Measurements from ENCODE around the gene RPP38. TPM values are rescaled to one million over a fixed set of nuclear protein-coding genes. Genes with fewer than 3 reads are reported as not detected.

RPP38 gene
- total and polyA plus RNA-seq, 10 of the 15 experiments (the other 5 are each of a cell fraction or from before 2014, with no cell fraction given), result 13.0 to 40.9 (median 27.2) TPM

GRCh38 chr10:15137636-15138035 lies 40.5 kb downstream of the RPP38 start:
- ATAC-seq, result no peak
- H3K4me2 ChIP-seq (ENCODE audit: control insufficient read depth, insufficient read depth), result no peak overlapping the region
- H2AFZ ChIP-seq (ENCODE audit: control insufficient read depth, low read depth, low read length), result no peak overlapping the region
- POLR2A ChIA-PET, result interaction anchor here (0.7 to 0.9 kb wide), 3 partner anchors 10 to 66 kb away, joined by 4 to 6 read pairs (median 5); no protein-coding TSS in a partner anchor
- peaks cover 16% of the 10 kb centered on the region for H3K4me1 ChIP-seq (ENCODE audit: control insufficient read depth, insufficient read depth, low read length)
- BruUV-seq (replicated peaks), result no TSS peak
- WGBS (ENCODE audit: insufficient coverage, insufficient replicate concordance, low lambda C conversion rate, missing lambda C conversion rate), result 100% methylated on average over 1 of the region's 1 CpG
- SMC1A ChIA-PET (ENCODE audit: uncharacterized antibody, unreplicated experiment), result interaction anchor here (0.7 to 10.2 kb wide), 3 partner anchors 13 to 23 kb away, joined by 3 to 127 read pairs (median 4); no protein-coding TSS in a partner anchor
- H3K36me3 ChIP-seq (ENCODE audit: control insufficient read depth in 2 of 2, insufficient read depth in 2 of 2, low read length in 1 of 2), result peaks cover 2 to 3% of the 10 kb centered on the region in 2 experiments; a peak in 3 of 4 replicates
- RAD21 ChIA-PET (ENCODE audit: unreplicated experiment), result interaction anchor here (1.0 kb wide), 1 partner anchor 15 kb away, joined by 3 read pairs; no protein-coding TSS in a partner anchor
- TF ChIP-seq SMARCA5 (IDR thresholded peaks at IDR 0.05), result no peak
- no peak for TF ChIP-seq FOS (IDR thresholded peaks at IDR 0.05; ENCODE audit: borderline replicate concordance, extremely low read depth, insufficient read length)
- TF ChIP-seq CBX5 (IDR thresholded peaks at IDR 0.05; ENCODE audit: low read depth), result no peak
- no peak for TF ChIP-seq ESRRA (IDR thresholded peaks at IDR 0.05; ENCODE audit: low read length)
- FAIRE-seq, result no peak
- H3K27ac ChIP-seq (ENCODE audit: control insufficient read depth, insufficient read depth), result no peak overlapping the region
- H3K27me3 ChIP-seq (replicated peaks in 1 of 2; ENCODE audit: control insufficient read depth in 2 of 2, insufficient read depth in 2 of 2, low read length in 1 of 2), result no peaks in the 10 kb centered on the region
- in situ Hi-C loops (cut with MboI) (no loop called here), intact Hi-C loops (cut with micrococcal nuclease; ENCODE audit: unreplicated experiment) (no loop called here)
- no peaks in the 10 kb centered on the region for H3K79me2 ChIP-seq (ENCODE audit: control insufficient read depth, insufficient read depth, low read length)
- CTCF ChIA-PET, result no interaction called here
- no peaks in the 10 kb centered on the region for H3K9me3 ChIP-seq (replicated peaks; ENCODE audit: control insufficient read depth, insufficient read depth, low read length)
- H3K9ac ChIP-seq (ENCODE audit: control insufficient read depth, insufficient read depth, low read length), result no peak overlapping the region
- no peak for DNase-seq (ENCODE audit: low read depth, low spot score)
- no peaks in the 10 kb centered on the region for H4K20me1 ChIP-seq (ENCODE audit: control insufficient read depth, insufficient read depth)
- H3K4me3 ChIP-seq, result no peak overlapping the region

- Histone ChIP-seq H3K36me3 (ENCODE audit: control insufficient read depth in 2 of 2, insufficient read depth in 2 of 2, low read length in 1 of 2) (0 out of 4 replicates have a peak, but pooled peaks cover 0 to 1% of the 10 kb centered on the region in 2 experiments), H3K9ac (ENCODE audit: control insufficient read depth, insufficient read depth, low read length) (no peak overlapping the region), H3K9me3 (replicated peaks; ENCODE audit: control insufficient read depth, insufficient read depth, low read length) (no peaks in the 10 kb centered on the region), H3K27ac (ENCODE audit: control insufficient read depth, insufficient read depth) (peak overlapping the region; percentile 7; the same call in 1 of the 2 replicates), H3K27me3 (replicated peaks in 1 of 2; ENCODE audit: control insufficient read depth in 2 of 2, insufficient read depth in 2 of 2, low read length in 1 of 2) (no peaks in the 10 kb centered on the region), H3K4me2 (ENCODE audit: control insufficient read depth, insufficient read depth) (peak overlapping the region; percentile 69), H3K4me3 (peak overlapping the region; percentile 19; the same call in 1 of the 2 replicates), H3K79me2 (ENCODE audit: control insufficient read depth, insufficient read depth, low read length) (no peaks in the 10 kb centered on the region; the same call in 1 of the 2 replicates), H4K20me1 (ENCODE audit: control insufficient read depth, insufficient read depth) (no peaks in the 10 kb centered on the region), H2AFZ (ENCODE audit: control insufficient read depth, low read depth, low read length) (no peak overlapping the region), H3K4me1 (ENCODE audit: control insufficient read depth, insufficient read depth, low read length) (peaks cover 16% of the 10 kb centered on the region)
- FAIRE-seq, result no peak
- TF ChIP-seq SMARCA5 (IDR thresholded peaks at IDR 0.05) (peak; percentile 59; the same call in 1 of the 2 replicates), RELA (IDR thresholded peaks at IDR 0.05; ENCODE audit: borderline replicate concordance, partially characterized antibody) (peak; percentile 35), RBBP5 (conservative IDR thresholded peaks at IDR 0.05) (no peak)
- in situ Hi-C loops (cut with MboI), result no loop called here
- BruUV-seq (replicated peaks), result TSS peak; percentile 82
- CTCF ChIA-PET, result interaction anchor here (1.0 to 5.1 kb wide), 8 partner anchors 12 to 35 kb away, joined by 3 to 40 read pairs (median 4); partner anchors contain the start of gene NMT2
- peak; percentile 9 for ATAC-seq
- DNase-seq (ENCODE audit: low read depth, low spot score), result no peak
- 75% methylated on average over 7 of the region's 7 CpGs for WGBS (ENCODE audit: insufficient coverage, insufficient replicate concordance, low lambda C conversion rate, missing lambda C conversion rate)
- POLR2A ChIA-PET, result interaction anchor here (0.9 to 5.7 kb wide), 3 partner anchors 8 to 28 kb away, joined by 4 to 40 read pairs (median 5); partner anchors contain the start of gene NMT2
- RAD21 ChIA-PET (ENCODE audit: unreplicated experiment), result interaction anchor here (0.8 to 3.8 kb wide), 4 partner anchors 15 to 27 kb away, joined by 3 to 48 read pairs (median 18); partner anchors contain the start of gene NMT2
- SMC1A ChIA-PET (ENCODE audit: uncharacterized antibody, unreplicated experiment), result interaction anchor here (0.8 to 10.2 kb wide), 10 partner anchors 10 to 180 kb away, joined by 3 to 127 read pairs (median 7); partner anchors contain the start of gene NMT2
- intact Hi-C loops (cut with micrococcal nuclease; ENCODE audit: unreplicated experiment), result no loop called here
Measured at GRCh38 chr10:15140698-15141097, 43.5 kb downstream of the RPP38 start.
